LNCAP (cell line): ENCODE results near the gene EIF4EBP3.

ENCODE experiments used
- TF ChIP-seq, protein P1 (sequence below): fragments of 450-650 bp; IDR thresholded peaks from 2 replicates; pipeline ENCODE4 v1.5.1; 2017; ENCODE audit warnings: mild to moderate bottlenecking

The EIF4EBP3 gene

DNA sequence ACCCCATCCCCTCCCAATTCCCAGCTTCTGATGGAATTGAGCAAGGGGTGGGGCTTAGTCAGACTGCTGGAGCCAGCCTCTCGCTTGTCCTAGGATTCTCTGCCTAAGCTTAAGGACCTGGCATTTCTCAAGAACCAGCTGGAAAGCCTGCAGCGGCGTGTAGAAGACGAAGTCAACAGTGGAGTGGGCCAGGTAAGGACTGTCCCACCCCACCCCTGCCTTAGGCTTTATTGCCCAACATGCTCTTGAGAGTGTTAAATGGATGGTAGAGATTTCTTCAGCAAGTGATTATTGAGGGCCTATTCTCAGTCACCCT, 18.3 kb downstream of the EIF4EBP3 start:
- TF ChIP-seq, protein P1, sequence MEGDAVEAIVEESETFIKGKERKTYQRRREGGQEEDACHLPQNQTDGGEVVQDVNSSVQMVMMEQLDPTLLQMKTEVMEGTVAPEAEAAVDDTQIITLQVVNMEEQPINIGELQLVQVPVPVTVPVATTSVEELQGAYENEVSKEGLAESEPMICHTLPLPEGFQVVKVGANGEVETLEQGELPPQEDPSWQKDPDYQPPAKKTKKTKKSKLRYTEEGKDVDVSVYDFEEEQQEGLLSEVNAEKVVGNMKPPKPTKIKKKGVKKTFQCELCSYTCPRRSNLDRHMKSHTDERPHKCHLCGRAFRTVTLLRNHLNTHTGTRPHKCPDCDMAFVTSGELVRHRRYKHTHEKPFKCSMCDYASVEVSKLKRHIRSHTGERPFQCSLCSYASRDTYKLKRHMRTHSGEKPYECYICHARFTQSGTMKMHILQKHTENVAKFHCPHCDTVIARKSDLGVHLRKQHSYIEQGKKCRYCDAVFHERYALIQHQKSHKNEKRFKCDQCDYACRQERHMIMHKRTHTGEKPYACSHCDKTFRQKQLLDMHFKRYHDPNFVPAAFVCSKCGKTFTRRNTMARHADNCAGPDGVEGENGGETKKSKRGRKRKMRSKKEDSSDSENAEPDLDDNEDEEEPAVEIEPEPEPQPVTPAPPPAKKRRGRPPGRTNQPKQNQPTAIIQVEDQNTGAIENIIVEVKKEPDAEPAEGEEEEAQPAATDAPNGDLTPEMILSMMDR: no peak

DNA sequence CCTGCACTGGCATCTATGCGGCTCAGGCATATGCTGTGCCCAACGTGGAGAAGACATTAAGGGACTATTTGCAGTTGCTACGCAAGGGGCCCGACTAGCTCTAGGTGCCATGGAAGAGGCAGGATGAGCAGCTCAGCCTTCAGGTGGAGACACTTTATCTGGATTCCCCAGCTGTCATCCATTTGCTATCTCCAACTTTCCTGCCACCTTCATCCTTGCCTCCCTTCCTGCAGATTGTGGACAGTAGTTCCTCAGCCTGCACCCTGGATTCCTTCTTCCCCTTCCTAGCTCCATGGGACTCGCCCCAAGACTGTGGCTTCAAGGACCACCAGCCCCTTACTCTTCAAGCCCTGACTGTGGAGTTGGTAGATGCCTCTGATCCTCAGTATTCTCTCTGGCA, 19.2 kb downstream of the EIF4EBP3 start:
- TF ChIP-seq, protein P1: no peak

DNA sequence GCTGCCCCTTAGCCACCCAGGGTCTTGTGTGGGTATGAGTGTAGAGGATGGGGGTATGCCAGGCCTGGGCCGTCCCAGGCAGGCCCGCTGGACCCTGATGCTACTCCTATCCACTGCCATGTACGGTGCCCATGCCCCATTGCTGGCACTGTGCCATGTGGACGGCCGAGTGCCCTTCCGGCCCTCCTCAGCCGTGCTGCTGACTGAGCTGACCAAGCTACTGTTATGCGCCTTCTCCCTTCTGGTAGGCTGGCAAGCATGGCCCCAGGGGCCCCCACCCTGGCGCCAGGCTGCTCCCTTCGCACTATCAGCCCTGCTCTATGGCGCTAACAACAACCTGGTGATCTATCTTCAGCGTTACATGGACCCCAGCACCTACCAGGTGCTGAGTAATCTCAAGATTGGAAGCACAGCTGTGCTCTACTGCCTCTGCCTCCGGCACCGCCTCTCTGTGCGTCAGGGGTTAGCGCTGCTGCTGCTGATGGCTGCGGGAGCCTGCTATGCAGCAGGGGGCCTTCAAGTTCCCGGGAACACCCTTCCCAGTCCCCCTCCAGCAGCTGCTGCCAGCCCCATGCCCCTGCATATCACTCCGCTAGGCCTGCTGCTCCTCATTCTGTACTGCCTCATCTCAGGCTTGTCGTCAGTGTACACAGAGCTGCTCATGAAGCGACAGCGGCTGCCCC, 19.8 kb downstream of the EIF4EBP3 start:
- TF ChIP-seq, protein P1: no peak

DNA sequence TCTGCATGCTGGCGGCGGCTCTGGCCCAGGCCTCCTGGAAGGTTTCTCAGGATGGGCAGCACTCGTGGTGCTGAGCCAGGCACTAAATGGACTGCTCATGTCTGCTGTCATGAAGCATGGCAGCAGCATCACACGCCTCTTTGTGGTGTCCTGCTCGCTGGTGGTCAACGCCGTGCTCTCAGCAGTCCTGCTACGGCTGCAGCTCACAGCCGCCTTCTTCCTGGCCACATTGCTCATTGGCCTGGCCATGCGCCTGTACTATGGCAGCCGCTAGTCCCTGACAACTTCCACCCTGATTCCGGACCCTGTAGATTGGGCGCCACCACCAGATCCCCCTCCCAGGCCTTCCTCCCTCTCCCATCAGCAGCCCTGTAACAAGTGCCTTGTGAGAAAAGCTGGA, 20.4 kb downstream of the EIF4EBP3 start:
- TF ChIP-seq, protein P1: no peak

- TF ChIP-seq, protein P1: no peak
Measured at GRCh38 chr5:140568443-140569063, 21.1 kb downstream of the EIF4EBP3 start.

DNA sequence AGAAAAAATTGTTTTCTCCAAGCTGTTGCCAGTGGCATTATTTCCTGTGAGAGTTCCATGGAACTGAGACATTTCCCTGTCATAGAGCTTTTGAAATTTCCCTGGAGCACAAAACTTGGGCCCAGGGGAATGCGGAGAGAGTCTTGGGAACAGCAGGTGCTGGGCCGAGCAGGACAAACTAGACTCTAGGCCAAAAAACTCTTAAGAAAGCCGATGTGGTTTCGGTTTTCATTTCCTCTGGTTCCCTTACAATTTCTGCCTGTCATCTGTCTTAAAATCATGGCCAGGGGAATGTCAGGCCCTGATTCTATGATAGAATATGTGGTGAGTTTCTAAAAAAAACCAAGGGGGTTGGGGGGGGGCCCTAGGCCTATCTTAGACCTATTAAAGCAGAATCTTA, 21.7 kb downstream of the EIF4EBP3 start:
- TF ChIP-seq, protein P1: no peak

DNA sequence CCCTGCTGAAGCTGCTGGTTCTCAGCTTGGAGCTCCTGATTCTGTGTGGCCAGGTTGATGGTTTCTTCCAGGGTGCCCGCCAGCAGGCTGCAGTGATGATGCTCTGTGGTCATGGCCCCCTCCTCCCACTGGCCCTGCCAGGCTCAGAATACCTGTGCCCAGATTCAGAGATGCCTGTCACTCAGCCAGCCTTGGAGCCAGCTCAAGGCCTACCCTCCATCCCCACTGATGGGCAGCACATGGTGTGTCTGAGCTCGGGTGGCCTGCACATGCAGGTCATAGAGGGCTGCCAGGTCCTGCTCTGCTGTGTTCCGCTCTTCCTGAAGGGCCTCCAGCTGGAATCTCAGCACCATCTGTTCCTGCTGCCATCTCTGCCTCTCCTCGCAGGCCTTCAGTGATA, 22.6 kb downstream of the EIF4EBP3 start:
- TF ChIP-seq, protein P1: no peak
